ENCODE data around the gene FLOT1.

FLOT1 gene

GRCh38 chr6:30691208-30691847 is 51.2 kb downstream of the FLOT1 start:
- DNase-seq: no peak

- DNase-seq: peak; percentile 70
Observed at GRCh38 chr6:30690403-30691207, 51.9 kb downstream of the FLOT1 start, which contains the start of gene NRM. Gene NRM, minus strand, starts transcription at chr6:30690984. Its CDS starts 10 bp downstream, at chr6:30690974.

- no peak for DNase-seq
Observed at GRCh38 chr6:30689985-30690384, 52.5 kb downstream of the FLOT1 start.

GRCh38 chr6:30689022-30689865 is 53.2 kb downstream of the FLOT1 start:
- DNase-seq: no peak

GRCh38 chr6:30688569-30688968 is 53.9 kb downstream of the FLOT1 start:
- no peak for DNase-seq

GRCh38 chr6:30687659-30688431 is 54.6 kb downstream of the FLOT1 start:
- no peak for DNase-seq

GRCh38 chr6:30686908-30687658 is 55.4 kb downstream of the FLOT1 start:
- DNase-seq: peak; percentile 72

- DNase-seq: peak; percentile 73
Observed at GRCh38 chr6:30686009-30686907, 56.2 kb downstream of the FLOT1 start, which contains the start of gene PPP1R18. Gene PPP1R18, minus strand, starts transcription at chr6:30686645. Its CDS starts 627 bp downstream, at chr6:30686018.

- no peak for DNase-seq
Observed at GRCh38 chr6:30685157-30686008, 57.1 kb downstream of the FLOT1 start.

- peak; percentile 26 for DNase-seq
Observed at GRCh38 chr6:30684386-30685156, 57.9 kb downstream of the FLOT1 start.

GRCh38 chr6:30683980-30684338 is 58.5 kb downstream of the FLOT1 start:
- DNase-seq: no peak

- DNase-seq: no peak
Observed at GRCh38 chr6:30683183-30683979, 59.1 kb downstream of the FLOT1 start.

GRCh38 chr6:30682143-30683117 is 60.1 kb downstream of the FLOT1 start:
- DNase-seq: peak; percentile 66

- DNase-seq: no peak
Observed at GRCh38 chr6:30681766-30682142, 60.7 kb downstream of the FLOT1 start.

GRCh38 chr6:30679765-30680535 is 62.5 kb downstream of the FLOT1 start:
- no peak for DNase-seq

Data from effector CD8-positive, alpha-beta T cell (primary cell).